Sigmoid colon (tissue), 7 donors: ENCODE data around the gene YIPF3. TPM values are rescaled to one million over a fixed set of nuclear protein-coding genes. Genes with fewer than 3 reads are reported as not detected.

Experiments used
- DNase-seq: peaks from one replicate; pipeline ENCODE4 v3.0.0-alpha.2; 2019
- H3K27ac ChIP-seq, 4 donors: fragments of 200-600 bp; sonication (generic); one replicate each; pipeline ENCODE4 v1.5.1; 2016 to 2019; ENCODE audit warnings: mild to moderate bottlenecking in 1 of 4
- H3K27me3 ChIP-seq, 3 donors: fragments of 200-600 bp; sonication (generic); one replicate each; pipeline ENCODE4 v1.5.1; 2019; ENCODE audit warnings: mild to moderate bottlenecking in 1 of 3
- H3K36me3 ChIP-seq, 4 donors: fragments of 200-600 bp; sonication (generic); one replicate each; pipeline ENCODE4 v1.5.1; 2016 to 2019
- H3K4me1 ChIP-seq, 4 donors: fragments of 200-600 bp; sonication (generic); one replicate each; pipeline ENCODE4 v1.5.1; 2017 to 2019
- H3K4me3 ChIP-seq, 4 donors: fragments of 200-600 bp; sonication (generic); one replicate each; pipeline ENCODE4 v1.5.1; 2017 to 2019; ENCODE audit warnings: mild to moderate bottlenecking in 2 of 4, moderate library complexity in 1 of 4
- H3K9me3 ChIP-seq, 4 donors: fragments of 200-600 bp in 3 of 4; sonication (generic) in 3 of 4; one replicate each; pipeline versions ENCODE4 v1.5.1 to v1.6.1; 2013 to 2019
- CTCF ChIP-seq, 4 experiments: fragments of 450-650 bp in 3 of 4; fragments of 200-600 bp in 1 of 4; IDR thresholded peaks; one replicate each; pipeline ENCODE4 v1.5.1; 2016 to 2019; ENCODE audit warnings: antibody characterized with exemption in 4 of 4, mild to moderate bottlenecking in 3 of 4, moderate library complexity in 2 of 4
- EP300 ChIP-seq, 4 donors: sonication (generic); formaldehyde crosslinking; IDR thresholded peaks; one replicate each; pipeline ENCODE4 v1.6.1; 2017; ENCODE audit warnings: antibody characterized with exemption in 4 of 4
- POLR2A ChIP-seq, 2 donors: fragments of 450-650 bp; IDR thresholded peaks; one replicate each; pipeline ENCODE4 v1.6.1; 2016; ENCODE audit warnings: antibody characterized with exemption in 2 of 2, mild to moderate bottlenecking in 2 of 2, moderate library complexity in 2 of 2
- POLR2AphosphoS5 ChIP-seq, 4 donors: sonication (generic); formaldehyde crosslinking; IDR thresholded peaks; one replicate each; pipeline ENCODE4 v1.6.1; 2017; ENCODE audit warnings: antibody characterized with exemption in 4 of 4
- WGBS, 2 donors: extraction: QIAGEN DNeasy Blood & Tissue Kit; methylation state at CpG; one replicate each; pipeline ENCODE4 v1.1.7; 2013; 5-methylcytosine and 5-hydroxymethylcytosine counted together
- intact Hi-C: fragments of 100-400 bp; cut with DNase I; formaldehyde crosslinking; loops from one replicate; pipeline ENCODE4 v1.15.1; 2023
- polyA plus RNA-seq, 3 donors: library from polyadenylated mRNA; stranded (reverse); fragments of 200-250 nt; gene quantifications; one replicate each; pipeline ENCODE4 v1.2.3, GENCODE V29; 2013
- total RNA-seq, 4 donors: library from RNA; depleted of rRNA; stranded (reverse); fragments of >200 nt; gene quantifications; one replicate each; pipeline ENCODE4 v1.1.0, GENCODE V29; 2016
- donor health status: healthy with polysubstance abuse.
- donor health status: Bipolar disorder and iron deficiency.
- donor health status: healthy.

Gene YIPF3
- total and polyA plus RNA-seq, 7 donors, result 35.4 to 93.6 (median 65.6) TPM

GRCh38 chr6:43497129-43497396, 19.7 kb downstream of the YIPF3 start:
- intact Hi-C loops, result no loop called here
- H3K27me3 ChIP-seq, result no peaks in the 10 kb centered on the region
- 94 to 96% methylated on average over 6 of the region's 6 CpGs for WGBS, 2 donors

GRCh38 chr6:43496370-43497128, 20.2 kb downstream of the YIPF3 start:
- H3K4me1 ChIP-seq, result peaks cover 0 to 51% (median 45%) of the 10 kb centered on the region in 4 donors
- no peaks in the 10 kb centered on the region for H3K9me3 ChIP-seq
- intact Hi-C loops, result no loop called here
- no peak for TF ChIP-seq EP300 (IDR thresholded peaks at IDR 0.05)
- peak in 3 of 4 experiments; percentile 48 to 62 (median 60) for TF ChIP-seq CTCF (IDR thresholded peaks at IDR 0.05)
- no peak for DNase-seq
- no peaks in the 10 kb centered on the region for H3K27me3 ChIP-seq
- H3K36me3 ChIP-seq, result peaks cover 17 to 40% (median 31%) of the 10 kb centered on the region in 4 donors
- WGBS, 2 donors, result 76 to 85% methylated on average over 18 of the region's 18 CpGs
- H3K4me3 ChIP-seq, result no peak overlapping the region
- H3K27ac ChIP-seq, result peak overlapping the region in 3 of 4 donors; percentile 41 to 45 (median 44)

More at GRCh38 chr6:43497129-43497396, 19.7 kb downstream of the YIPF3 start:
- no peak for DNase-seq
- Histone ChIP-seq H3K27ac (peak overlapping the region in 1 of 4 donors; percentile 44), H3K9me3 (no peaks in the 10 kb centered on the region), H3K4me1 (peaks cover 0 to 46% (median 40%) of the 10 kb centered on the region in 4 donors), H3K4me3 (no peak overlapping the region), H3K36me3 (peaks cover 19 to 43% (median 34%) of the 10 kb centered on the region in 4 donors)
- TF ChIP-seq EP300 (IDR thresholded peaks at IDR 0.05) (no peak), POLR2A (IDR thresholded peaks at IDR 0.05) (no peak), POLR2AphosphoS5 (IDR thresholded peaks at IDR 0.05) (no peak), CTCF (IDR thresholded peaks at IDR 0.05) (no peak)

GRCh38 chr6:43495409-43495941, 21.3 kb downstream of the YIPF3 start:
- Histone ChIP-seq H3K36me3 (peaks cover 15 to 29% (median 23%) of the 10 kb centered on the region in 4 donors), H3K4me3 (no peak overlapping the region), H3K27ac (peak overlapping the region in 2 of 4 donors; percentile 41 to 44), H3K4me1 (peaks cover 0 to 53% (median 45%) of the 10 kb centered on the region in 4 donors), H3K27me3 (no peaks in the 10 kb centered on the region), H3K9me3 (no peaks in the 10 kb centered on the region)
- TF ChIP-seq POLR2AphosphoS5 (IDR thresholded peaks at IDR 0.05) (no peak), CTCF (IDR thresholded peaks at IDR 0.05) (no peak)
- intact Hi-C loops, result no loop called here
- WGBS, 2 donors, result 65 to 71% methylated on average over 4 of the region's 4 CpGs
- DNase-seq, result no peak

- Histone ChIP-seq H3K27me3 (no peaks in the 10 kb centered on the region), H3K9me3 (no peaks in the 10 kb centered on the region), H3K4me3 (no peak overlapping the region), H3K36me3 (peaks cover 15 to 27% (median 16%) of the 10 kb centered on the region in 4 donors), H3K27ac (no peak overlapping the region), H3K4me1 (peaks cover 0 to 53% (median 46%) of the 10 kb centered on the region in 4 donors)
- no peak for DNase-seq
- 96 to 98% methylated on average over 4 of the region's 4 CpGs for WGBS, 2 donors
- TF ChIP-seq POLR2AphosphoS5 (IDR thresholded peaks at IDR 0.05) (no peak), EP300 (IDR thresholded peaks at IDR 0.05) (no peak), CTCF (IDR thresholded peaks at IDR 0.05) (no peak), POLR2A (IDR thresholded peaks at IDR 0.05) (no peak)
- intact Hi-C loops, result no loop called here
Measured at GRCh38 chr6:43494766-43495165, 22.0 kb downstream of the YIPF3 start.
